ENCODE results near the gene NRXN3.

The NRXN3 gene

DNA sequence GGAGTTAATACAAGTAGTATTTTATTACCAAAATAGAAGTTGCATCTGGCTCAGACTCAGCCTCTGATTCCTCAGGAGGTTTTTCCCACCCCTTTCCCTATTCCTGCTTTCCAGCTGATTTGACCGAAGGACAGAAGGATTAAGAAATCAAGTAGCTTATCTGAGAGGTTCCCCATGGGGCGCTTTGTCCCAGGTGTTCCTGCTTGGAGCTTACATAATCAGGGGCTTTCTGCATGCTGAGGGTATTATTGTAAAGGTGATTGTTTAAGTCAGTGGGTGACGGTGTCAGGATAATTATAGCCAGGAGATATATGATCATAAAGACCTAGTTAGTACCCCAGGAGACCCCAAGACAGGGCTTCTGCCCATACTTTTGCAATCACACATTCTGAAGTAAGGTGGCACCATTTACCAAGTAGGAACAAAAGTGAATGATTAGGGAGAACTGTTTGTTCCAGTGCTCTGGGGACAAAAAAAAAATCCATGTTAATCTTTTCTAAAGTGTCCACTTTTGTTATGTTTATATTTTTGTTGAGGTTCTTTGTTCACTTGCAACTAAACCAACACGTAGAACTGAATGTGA, 921.3 kb downstream of the NRXN3 start:
- no peak for DNase-seq (ENCODE audit: low read depth, low spot score)
- TF ChIP-seq, protein P1, sequence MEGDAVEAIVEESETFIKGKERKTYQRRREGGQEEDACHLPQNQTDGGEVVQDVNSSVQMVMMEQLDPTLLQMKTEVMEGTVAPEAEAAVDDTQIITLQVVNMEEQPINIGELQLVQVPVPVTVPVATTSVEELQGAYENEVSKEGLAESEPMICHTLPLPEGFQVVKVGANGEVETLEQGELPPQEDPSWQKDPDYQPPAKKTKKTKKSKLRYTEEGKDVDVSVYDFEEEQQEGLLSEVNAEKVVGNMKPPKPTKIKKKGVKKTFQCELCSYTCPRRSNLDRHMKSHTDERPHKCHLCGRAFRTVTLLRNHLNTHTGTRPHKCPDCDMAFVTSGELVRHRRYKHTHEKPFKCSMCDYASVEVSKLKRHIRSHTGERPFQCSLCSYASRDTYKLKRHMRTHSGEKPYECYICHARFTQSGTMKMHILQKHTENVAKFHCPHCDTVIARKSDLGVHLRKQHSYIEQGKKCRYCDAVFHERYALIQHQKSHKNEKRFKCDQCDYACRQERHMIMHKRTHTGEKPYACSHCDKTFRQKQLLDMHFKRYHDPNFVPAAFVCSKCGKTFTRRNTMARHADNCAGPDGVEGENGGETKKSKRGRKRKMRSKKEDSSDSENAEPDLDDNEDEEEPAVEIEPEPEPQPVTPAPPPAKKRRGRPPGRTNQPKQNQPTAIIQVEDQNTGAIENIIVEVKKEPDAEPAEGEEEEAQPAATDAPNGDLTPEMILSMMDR (IDR thresholded peaks at IDR 0.05; ENCODE audit: insufficient read depth, low read length, missing control alignments): no peak
- no peak overlapping the region for H3K4me3 ChIP-seq (ENCODE audit: low read depth, low read length)
- ChIA-PET POLR2A (no interaction called here), CTCF (interaction anchor here (0.6 to 0.7 kb wide), 2 partner anchors 87 to 158 kb away, joined by 3 read pairs; no protein-coding TSS in a partner anchor)

DNA sequence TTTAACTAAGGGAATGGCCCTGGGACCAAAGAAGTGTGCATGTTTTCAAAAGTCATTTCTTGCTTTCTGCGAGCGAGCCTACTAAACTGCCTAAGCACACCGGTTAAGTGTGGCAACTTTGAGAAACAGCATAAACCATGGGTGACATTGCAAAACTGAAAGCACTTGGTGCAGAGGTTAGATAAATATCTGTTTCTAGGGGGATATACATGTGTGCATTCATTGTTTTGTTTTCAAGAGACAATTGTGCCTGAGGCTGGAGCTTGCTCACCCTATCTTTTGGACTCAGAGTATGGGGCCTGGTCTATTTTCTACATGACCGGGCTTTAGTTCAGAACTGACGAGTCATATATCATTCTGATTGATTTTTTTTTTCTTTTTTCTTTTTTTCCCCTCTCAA, 923.4 kb downstream of the NRXN3 start:
- TF ChIP-seq, protein P1 (IDR thresholded peaks at IDR 0.05; ENCODE audit: insufficient read depth, low read length, missing control alignments): no peak
- H3K4me3 ChIP-seq (ENCODE audit: low read depth, low read length): no peak overlapping the region
- ChIA-PET CTCF (no interaction called here), POLR2A (no interaction called here)
- no peak for DNase-seq (ENCODE audit: low read depth, low spot score)

DNA sequence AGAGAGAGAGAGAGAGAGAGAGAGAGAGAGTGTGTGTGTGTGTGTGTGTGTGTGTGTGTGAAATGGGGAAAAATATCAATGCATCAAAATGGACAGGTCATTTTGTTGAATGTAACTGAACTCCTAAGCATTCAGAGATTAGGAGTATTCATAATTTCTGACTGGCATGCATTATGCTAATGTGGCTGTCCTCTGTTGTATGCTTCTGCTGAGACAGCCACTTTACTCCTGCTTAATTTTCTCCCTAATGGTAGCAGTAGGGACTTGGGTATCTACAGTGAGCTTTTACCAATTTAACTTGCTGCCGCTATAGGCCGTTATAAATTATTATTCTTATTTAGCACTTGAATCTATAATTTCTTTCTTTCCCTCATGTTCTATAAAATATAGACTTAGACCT, 924.8 kb downstream of the NRXN3 start:
- no peak for DNase-seq (ENCODE audit: low read depth, low spot score)
- TF ChIP-seq, protein P1 (IDR thresholded peaks at IDR 0.05; ENCODE audit: insufficient read depth, low read length, missing control alignments): no peak
- no peak overlapping the region for H3K4me3 ChIP-seq (ENCODE audit: low read depth, low read length)
- ChIA-PET POLR2A (no interaction called here), CTCF (no interaction called here)

DNA sequence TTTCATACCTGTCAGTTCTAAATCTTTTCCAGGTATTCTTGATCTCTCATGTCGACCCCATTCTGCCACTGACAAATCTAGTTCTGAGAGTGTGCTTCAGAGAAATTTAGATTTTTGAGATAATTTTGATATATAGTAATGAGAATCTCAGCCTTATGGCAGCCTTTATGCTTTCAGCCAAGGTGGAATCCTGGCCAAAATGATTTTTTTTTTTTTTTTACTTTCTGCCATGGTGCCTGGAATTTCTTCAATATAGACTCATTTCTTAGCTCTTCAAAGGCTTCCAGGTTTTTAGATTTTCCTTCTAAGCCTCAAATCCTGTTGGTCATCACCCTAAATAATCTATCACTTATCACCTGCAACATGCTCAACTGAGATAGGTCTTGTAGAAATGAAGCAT, 926.6 kb downstream of the NRXN3 start:
- ChIA-PET POLR2A (no interaction called here), CTCF (no interaction called here)
- TF ChIP-seq, protein P1 (IDR thresholded peaks at IDR 0.05; ENCODE audit: insufficient read depth, low read length, missing control alignments): no peak
- H3K4me3 ChIP-seq (ENCODE audit: low read depth, low read length): no peak overlapping the region
- no peak for DNase-seq (ENCODE audit: low read depth, low spot score)

DNA sequence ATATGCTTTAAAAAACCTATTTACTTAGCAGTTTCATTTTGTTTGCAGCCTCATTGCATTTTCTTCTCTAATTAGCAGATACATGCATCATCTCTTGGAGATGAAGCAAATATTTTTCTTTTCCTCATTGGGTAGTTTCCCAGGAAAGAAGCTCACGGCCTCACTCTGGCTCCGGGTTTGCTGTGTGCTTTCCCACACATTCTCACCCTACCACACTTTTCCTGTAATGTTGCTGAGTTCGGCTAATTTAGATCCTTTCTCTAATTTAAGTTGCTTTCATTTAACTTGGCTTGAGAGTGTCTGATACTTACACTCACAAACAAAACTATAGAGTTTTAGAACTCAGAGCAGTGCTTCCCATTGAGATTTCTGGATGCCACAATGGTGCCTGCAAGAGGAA, 928.2 kb downstream of the NRXN3 start:
- TF ChIP-seq, protein P1 (IDR thresholded peaks at IDR 0.05; ENCODE audit: insufficient read depth, low read length, missing control alignments): no peak
- DNase-seq (ENCODE audit: low read depth, low spot score): no peak
- no peak overlapping the region for H3K4me3 ChIP-seq (ENCODE audit: low read depth, low read length)
- ChIA-PET POLR2A (no interaction called here), CTCF (no interaction called here)

DNA sequence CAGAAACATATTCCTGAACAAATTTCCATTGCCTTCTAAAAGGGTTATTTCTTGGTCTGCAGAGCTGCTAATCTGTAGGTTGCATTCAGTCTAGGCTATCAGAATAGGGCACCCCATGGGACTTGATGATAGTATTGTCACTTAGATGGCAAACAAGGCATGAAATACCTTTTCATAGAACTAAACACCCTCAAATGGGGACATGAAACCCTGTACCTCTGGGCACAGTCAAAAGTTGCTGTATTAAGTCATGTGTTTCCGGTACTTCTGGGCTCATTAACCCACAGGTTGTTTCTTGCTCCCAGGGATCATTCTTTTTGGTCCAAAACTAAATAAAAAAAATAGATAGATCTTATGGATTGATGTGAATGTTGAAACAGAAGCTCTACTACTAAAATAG, 930.4 kb downstream of the NRXN3 start:
- POLR2A ChIA-PET: no interaction called here
- DNase-seq (ENCODE audit: low read depth, low spot score): no peak
- TF ChIP-seq, protein P1 (IDR thresholded peaks at IDR 0.05; ENCODE audit: insufficient read depth, low read length, missing control alignments): no peak
- no peak overlapping the region for H3K4me3 ChIP-seq (ENCODE audit: low read depth, low read length)
- CTCF ChIA-PET: no interaction called here
